NCI-H774 (cell line): Measurements from ENCODE around the gene RAB15.

Experiments
- DNase-seq: peaks from one replicate; lab custom pipeline; 2025; lab: John Stamatoyannopoulos, UW

Gene RAB15

DNA sequence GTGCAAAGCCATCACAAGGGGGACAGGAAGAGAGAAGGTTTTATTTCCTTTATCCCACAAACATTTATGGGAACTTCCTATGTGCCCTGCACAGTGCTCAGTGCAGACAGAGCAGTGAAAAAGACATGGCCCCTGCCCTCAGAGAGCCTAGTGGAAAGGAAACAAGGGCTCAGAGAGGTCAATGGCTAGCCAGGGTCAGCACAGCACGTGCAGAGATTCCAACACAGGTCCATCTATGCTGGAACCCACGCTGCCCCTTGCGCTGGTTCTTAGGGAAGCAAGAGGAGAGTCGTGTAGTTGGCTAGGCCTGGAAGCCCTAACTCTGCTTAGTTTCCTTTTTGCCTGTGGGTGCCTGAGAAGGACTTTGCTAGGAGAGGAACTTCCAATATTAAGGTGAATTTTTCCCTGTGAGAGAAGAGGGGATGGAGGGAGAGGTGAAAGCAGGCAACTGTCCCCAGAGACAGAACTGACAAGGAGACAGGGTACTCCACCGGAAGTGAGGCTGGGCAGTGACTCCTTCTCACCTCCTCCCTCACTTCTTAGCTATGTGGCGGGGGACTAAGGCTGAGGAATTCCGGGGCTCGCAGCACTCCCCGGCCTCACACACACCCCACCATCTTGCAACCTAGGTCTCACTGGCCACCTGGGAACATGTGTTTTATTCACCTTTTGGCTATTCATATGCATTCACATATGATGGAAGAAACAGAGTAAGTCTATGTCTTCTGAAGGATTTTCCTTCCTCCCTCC, 17.5 kb downstream of the RAB15 start:
- DNase-seq, result no peak

DNA sequence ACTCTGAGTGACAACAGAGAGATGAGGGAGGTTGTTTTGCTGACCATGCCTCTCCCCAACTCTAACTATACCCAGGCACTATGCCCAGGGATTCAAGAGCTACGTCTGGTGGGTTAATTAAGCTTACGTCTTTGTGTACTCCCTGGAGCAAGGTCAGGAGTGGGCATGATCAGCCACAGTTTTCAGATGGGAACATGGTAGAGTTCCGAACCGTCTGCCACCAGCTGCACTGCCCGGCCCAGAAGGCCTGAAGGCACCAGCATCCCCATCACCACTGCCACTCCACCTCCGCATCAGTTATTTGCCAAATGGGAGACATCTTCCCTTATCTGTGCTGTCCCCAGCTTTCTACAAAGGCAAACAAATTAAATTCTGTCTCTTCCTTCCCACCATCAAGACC, 18.5 kb downstream of the RAB15 start:
- DNase-seq, result no peak

DNA sequence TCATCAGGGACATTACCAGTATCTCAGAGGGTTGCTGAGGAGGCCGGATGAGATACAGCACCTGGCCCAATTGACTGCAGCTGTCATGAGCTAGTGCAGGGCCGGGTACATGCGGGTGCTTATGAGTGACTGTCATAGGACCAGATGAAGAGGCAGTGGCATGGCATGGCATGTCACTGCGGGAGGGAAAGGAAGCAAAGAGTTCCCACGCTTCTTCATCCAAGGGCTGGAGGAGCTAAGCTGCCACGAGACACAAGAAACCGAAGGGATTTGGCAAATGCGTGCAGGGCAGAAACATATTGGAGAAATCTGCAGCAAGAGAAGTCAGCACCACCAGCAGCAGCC, 18.9 kb downstream of the RAB15 start:
- DNase-seq, result no peak

DNA sequence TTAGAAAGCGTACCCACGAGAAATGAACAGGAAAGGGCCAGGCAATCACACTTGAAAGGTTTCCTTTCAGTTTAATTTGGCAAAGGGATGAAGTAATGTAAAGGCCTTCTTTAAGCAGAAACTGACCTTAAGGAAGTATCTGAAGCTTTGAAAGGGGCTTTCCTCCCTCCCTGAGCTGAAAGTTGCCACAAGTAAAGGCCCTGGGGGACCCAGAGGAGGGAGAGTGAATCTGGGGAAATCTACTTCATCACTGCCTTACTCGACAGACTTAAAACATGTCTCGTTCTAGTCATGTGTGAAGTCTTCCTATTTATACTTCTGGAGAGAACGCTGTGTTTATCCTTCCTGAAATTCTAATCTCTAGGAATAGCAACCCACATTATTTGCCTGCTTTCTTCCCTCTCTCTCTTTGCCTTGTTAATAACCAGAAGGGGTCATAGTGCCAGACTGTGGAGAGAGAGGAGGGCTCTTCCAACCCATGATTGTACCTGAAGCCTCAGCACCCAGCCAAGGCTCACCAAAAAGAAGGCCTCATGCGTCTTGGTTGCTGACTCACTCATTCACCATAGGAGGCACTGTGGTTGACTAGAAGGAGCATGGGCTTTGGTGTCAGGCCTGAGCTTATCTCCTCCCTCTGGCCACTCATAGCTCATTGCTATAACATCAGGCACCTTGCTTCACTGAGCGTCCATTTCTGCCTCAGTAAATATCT, 19.4 kb downstream of the RAB15 start:
- DNase-seq, result no peak

DNA sequence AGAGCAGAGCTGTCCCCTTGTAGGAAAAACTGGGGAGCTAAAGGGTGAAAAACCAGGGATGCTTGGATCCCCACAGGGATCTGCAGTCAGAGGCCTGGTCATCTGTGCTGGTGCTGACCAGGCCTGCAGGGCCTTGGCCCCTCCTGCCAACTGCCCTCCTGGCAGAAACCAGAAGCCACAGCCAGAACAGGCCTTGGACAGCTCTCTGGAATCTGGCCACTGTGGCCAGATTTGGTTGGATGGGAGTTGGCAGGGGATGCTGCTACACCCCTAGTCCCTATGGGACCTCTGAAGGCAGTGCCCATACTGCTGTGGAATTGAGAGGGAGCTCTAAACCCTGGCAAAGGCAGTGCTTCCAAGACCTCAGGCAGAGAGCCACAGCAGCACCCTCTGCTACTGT, 20.4 kb downstream of the RAB15 start:
- DNase-seq, result no peak

DNA sequence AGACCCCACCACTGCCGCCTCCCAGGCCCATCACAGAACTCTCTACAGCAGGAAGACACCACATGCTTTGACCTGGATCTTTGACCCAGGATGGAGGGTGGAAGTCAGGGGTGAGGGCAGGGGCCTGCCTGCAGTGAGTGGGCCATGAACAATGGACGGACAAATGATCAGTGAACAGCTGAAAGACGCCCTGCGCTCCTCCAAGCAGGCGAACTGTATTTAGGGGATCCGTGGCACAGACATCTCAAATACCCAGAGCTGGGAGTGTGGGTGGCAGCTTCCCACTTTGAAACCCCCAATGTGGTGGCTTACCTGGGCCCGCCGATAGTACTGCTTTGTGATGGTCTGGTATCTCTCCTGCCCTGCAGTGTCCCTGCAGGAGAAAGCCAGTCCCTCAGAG, 20.8 kb downstream of the RAB15 start:
- no peak for DNase-seq

GRCh38 chr14:64950889-64951288, 21.2 kb downstream of the RAB15 start:
- DNase-seq, result no peak

DNA sequence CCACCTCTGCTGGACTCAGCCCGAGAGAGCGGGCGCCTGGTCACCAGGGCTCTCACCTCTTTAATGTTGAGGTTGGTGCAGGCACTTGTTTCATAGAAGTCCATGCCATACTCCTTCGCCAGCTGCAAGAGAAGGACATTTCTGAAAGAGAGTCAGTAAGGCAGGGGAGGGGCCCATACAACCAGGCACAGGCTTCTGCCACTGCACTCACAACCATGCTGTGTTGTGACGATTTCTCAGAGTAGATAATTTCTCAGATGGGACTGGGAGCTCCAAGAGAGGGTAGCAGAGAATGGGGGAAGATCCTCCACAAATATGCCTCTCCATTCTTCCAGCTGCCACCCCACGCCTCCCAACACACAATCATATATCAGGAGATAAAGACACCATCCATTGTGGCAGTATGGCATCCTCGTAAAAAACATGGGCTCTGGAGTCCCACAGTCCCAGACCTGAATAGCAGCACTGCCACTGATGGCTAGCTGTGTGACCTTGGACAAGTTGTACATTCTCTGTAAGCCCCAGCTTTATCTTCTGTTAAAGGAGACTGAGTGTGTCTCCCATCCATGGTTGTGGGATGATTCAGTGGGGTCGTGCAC, 23.4 kb downstream of the RAB15 start:
- no peak for DNase-seq

GRCh38 chr14:64947710-64948611, 24.2 kb downstream of the RAB15 start:
- DNase-seq, result no peak

DNA sequence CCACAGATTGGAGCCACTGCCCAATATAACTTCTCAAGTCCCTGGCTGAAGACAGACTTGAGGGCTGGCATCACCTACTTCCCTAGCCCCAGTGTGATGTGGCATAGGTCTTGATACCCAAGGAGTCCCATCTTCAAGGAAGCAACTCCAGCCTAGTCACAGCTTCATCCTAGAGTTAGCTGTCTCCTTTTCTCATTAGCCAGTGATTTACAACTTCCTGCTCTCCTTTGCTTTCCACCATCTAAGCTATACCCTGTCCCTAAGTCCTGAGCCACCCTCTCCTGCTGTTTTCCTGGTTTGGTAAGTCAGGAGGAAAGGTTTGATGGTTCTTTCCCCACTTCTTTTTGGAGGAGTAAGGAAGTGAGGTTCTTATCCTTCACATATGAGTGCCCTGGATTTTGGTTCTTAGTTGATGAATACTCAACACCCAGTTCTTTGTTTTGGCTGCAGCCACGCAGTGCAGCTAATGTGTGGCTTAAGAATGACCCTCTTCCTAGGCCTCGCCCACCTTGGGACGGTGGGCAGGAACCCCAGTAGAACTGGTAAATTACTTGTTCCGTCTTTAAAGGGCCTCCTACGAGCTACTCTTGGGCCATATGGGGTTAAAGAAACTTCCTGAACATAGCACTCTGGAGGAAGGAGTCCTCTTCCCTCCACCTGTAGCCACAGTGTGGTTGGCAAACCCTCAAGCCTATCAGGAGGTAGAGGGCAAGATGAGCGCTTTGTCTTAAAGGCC, 25.7 kb downstream of the RAB15 start:
- DNase-seq, result no peak

GRCh38 chr14:64945431-64946178, 26.5 kb downstream of the RAB15 start:
- DNase-seq, result no peak

DNA sequence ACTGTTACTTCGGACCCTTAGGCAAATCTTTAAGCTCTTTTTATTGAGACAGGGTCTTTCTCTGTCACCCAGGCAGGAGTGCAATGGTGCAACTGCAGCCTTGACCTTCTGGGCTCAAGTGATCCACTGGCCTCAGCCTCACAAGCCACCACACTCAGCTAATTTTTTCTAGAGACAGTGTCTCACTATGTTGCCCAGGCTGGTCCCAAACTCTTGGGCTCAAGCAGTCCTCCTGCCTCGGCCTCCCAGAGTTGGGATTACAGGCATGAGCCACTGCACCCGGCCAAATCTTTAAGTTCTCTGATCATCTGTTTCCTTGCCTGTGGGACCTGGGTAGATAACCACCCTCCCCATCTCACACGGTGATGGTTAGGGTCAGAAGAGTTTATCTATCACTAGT, 27.3 kb downstream of the RAB15 start:
- no peak for DNase-seq

- DNase-seq, result no peak
Observed at GRCh38 chr14:64944041-64944440, 28.1 kb downstream of the RAB15 start.

DNA sequence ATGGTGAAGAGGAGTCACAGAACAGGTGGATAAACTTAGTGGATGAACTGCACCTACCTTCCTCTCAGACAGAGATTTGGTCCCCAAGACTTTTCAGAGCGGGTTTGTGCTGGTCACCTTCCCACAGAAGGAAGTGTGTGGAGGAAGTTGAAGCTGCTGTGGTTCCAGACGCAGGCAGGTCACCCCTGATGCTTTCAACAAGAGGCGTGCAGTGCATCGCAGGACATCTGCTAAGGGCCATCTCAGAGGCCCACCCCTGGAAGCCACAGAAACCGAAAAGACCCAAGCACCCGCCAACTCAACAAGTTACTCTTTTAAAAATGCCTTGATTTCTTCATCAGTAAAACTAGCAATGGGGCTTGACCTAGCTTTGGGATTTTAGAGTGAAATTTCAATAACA, 28.6 kb downstream of the RAB15 start:
- no peak for DNase-seq

- DNase-seq, result peak; percentile 49
Observed at GRCh38 chr14:64942531-64943111, 29.5 kb downstream of the RAB15 start, which contains the start of gene GPX2. Gene GPX2, minus strand, starts transcription at chr14:64942745. Its CDS starts 19 bp downstream, at chr14:64942726.

- DNase-seq, result no peak
Observed at GRCh38 chr14:64940336-64940910, 31.7 kb downstream of the RAB15 start.

- DNase-seq, result no peak
Observed at GRCh38 chr14:64939817-64940190, 32.3 kb downstream of the RAB15 start.

DNA sequence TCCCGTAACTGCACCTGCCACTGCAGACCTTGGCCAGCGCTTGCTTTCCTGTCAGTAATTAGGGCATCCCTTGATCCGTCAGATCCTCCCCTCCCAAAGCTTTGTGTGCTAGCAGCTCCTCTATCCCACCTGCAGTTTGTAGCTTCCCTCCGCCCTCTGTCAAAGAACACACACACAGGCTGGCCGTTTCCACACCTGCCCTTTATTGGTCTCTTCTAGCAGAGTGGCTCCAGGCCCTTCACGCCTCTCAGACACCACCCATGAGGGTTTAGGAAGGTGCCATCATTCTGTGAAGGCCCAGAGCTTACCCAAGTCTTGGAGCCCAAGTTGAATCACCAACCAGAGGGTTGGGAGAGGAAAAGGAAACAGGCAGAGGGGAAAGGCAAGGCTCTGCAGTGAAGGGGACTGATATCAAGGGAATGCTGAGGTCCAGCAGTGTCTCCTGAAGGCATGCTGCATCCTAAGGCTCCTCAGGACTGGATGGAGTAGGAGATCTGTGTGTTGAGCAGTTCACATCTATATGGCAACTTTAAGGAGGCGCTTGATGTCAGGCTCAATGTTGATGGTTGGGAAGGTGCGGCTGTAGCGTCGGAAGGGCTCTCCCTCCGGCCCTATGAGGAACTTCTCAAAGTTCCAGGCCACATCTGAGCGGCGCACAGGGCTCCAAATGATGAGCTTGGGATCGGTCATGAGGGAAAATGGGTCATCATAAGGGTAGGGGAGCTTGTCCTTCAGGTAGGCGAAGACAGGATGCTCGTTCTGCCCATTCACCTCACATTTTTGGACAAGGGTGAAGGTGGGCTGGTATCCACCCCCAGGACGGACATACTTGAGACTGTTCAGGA, 32.9 kb downstream of the RAB15 start:
- no peak for DNase-seq

DNA sequence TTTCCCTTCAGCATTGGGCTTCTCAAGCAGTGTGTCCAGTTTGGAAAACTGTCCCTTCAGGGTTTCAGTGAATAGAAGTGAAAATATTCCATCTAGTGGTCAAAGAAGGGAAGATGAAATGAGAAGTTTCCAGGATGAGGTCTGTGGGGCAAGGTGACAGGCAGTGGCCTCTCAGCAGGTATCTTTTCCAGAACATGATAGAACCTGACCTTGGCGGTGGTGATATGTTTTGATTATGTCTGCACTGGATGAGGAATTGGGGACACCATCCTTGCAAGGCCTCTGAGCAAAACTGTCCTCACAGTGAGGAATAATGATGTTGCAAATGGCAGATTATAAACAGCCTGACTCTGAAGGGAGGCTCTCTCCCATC, 34.3 kb downstream of the RAB15 start:
- no peak for DNase-seq
